Endothelial cell of umbilical vein (primary cell): ENCODE measurements around the gene SLC2A11. TPM values are rescaled to one million over a fixed set of nuclear protein-coding genes. Genes with fewer than 3 reads are reported as not detected.

ENCODE experiments used
- BruUV-seq: library from RNA; stranded (reverse); fragments of 400-500 nt; replicated peaks from 2 replicates; lab custom pipeline; 2021; lab: Mats Ljungman, UMichigan
- CTCF ChIA-PET: fragments of 300-600, 350-600 bp; sonication (Branson Sonifier 250); formaldehyde crosslinking; loops from one replicate; lab custom pipeline; 2021; ENCODE audit warnings: antibody characterized with exemption, inconsistent platforms; lab: Charles Lee
- POLR2A ChIA-PET: fragments of 300-600, 350-600 bp; sonication (Branson Sonifier 250); formaldehyde crosslinking; loops from one replicate; lab custom pipeline; 2021; ENCODE audit warnings: antibody characterized with exemption, inconsistent platforms; lab: Charles Lee
- DNase-seq: peaks from one replicate; pipeline ENCODE4 v3.0.0-alpha.2; 2011; ENCODE audit warnings: low read depth, low spot score
- FAIRE-seq: peaks from 2 replicates; lab custom pipeline; 2011; peaks lifted over from hg19 to GRCh38; lab: Jason Lieb, UNC
- H2AFZ ChIP-seq: 2 replicates; pipeline ENCODE4 v1.6.0; 2012; ENCODE audit warnings: low read depth, low read length, control low read depth, inconsistent platforms
- H3K27ac ChIP-seq: 2 replicates; pipeline ENCODE4 v1.5.1; 2011; ENCODE audit warnings: low read depth, mild to moderate bottlenecking, control low read depth, low read length, moderate library complexity; ENCODE audit not compliant: insufficient read depth
- H3K27me3 ChIP-seq, 2 experiments: 2 replicates each; pipeline versions ENCODE4 v1.6.0 to v1.6.1; 2011; ENCODE audit warnings: low read length in 2 of 2, mixed read lengths in 1 of 2; ENCODE audit not compliant: control insufficient read depth in 2 of 2, insufficient read depth in 2 of 2
- H3K36me3 ChIP-seq, 2 experiments: 2 replicates in 1 of 2; 3 replicates in 1 of 2; pipeline ENCODE4 v1.5.1; 2011; ENCODE audit warnings: low read length in 2 of 2, mild to moderate bottlenecking in 1 of 2, moderate library complexity in 1 of 2; ENCODE audit not compliant: control insufficient read depth in 2 of 2, insufficient read depth in 2 of 2; ENCODE audit errors: extremely low read depth in 1 of 2
- H3K4me1 ChIP-seq: 3 replicates; pipeline ENCODE4 v1.5.1; 2011; ENCODE audit warnings: mild to moderate bottlenecking, low read length; ENCODE audit not compliant: control insufficient read depth, insufficient read depth; ENCODE audit errors: extremely low read depth
- H3K4me2 ChIP-seq: 2 replicates; pipeline ENCODE4 v1.6.1; 2011; ENCODE audit warnings: low read length, control low read depth, mixed read lengths; ENCODE audit not compliant: insufficient read depth
- H3K4me3 ChIP-seq, 3 experiments: fragments of 200-600 bp in 1 of 3; sonication (generic), shearing (Covaris generic) in 1 of 3; replicated peaks in 1 of 3; 2 replicates each; pipeline ENCODE4 v1.5.1; 2011 to 2016; ENCODE audit warnings: control low read depth in 3 of 3, low read length in 3 of 3, mild to moderate bottlenecking in 2 of 3, inconsistent platforms in 1 of 3, low read depth in 1 of 3, moderate library complexity in 1 of 3; ENCODE audit not compliant: insufficient read depth in 1 of 3
- H3K79me2 ChIP-seq: 2 replicates; pipeline ENCODE4 v1.6.0; 2012; ENCODE audit warnings: low read length, inconsistent platforms; ENCODE audit not compliant: control insufficient read depth, insufficient read depth
- H3K9ac ChIP-seq: replicated peaks from 2 replicates; pipeline ENCODE3; 2011; ENCODE audit warnings: low read length, control low read depth; ENCODE audit not compliant: insufficient read depth; ENCODE audit errors: extremely low read depth
- H3K9me1 ChIP-seq: replicated peaks from 3 replicates; pipeline ENCODE4 v1.6.0; 2011; ENCODE audit warnings: mild to moderate bottlenecking, low read length; ENCODE audit not compliant: control insufficient read depth, insufficient read depth; ENCODE audit errors: extremely low read depth
- H3K9me3 ChIP-seq: replicated peaks from 2 replicates; pipeline ENCODE4 v1.5.1; 2012; ENCODE audit warnings: low read length, inconsistent platforms; ENCODE audit not compliant: control insufficient read depth, insufficient read depth
- H4K20me1 ChIP-seq: replicated peaks from 2 replicates; pipeline ENCODE3; 2011; ENCODE audit warnings: mild to moderate bottlenecking, low read length; ENCODE audit not compliant: control insufficient read depth, insufficient read depth; ENCODE audit errors: extremely low read depth
- EZH2 ChIP-seq: IDR thresholded peaks from 2 replicates; pipeline ENCODE4 v1.6.1; 2012; ENCODE audit warnings: borderline replicate concordance, low read depth, mild to moderate bottlenecking, moderate library complexity, low read length, inconsistent platforms; ENCODE audit not compliant: severe bottlenecking
- FOS ChIP-seq: IDR thresholded peaks from 2 replicates; pipeline ENCODE4 v1.6.1; 2011; ENCODE audit warnings: mild to moderate bottlenecking, low read length, moderate library complexity, borderline replicate concordance; ENCODE audit not compliant: insufficient read depth
- GATA2 ChIP-seq: IDR thresholded peaks from 2 replicates; pipeline ENCODE4 v1.7.0; 2011; ENCODE audit warnings: low read depth, mild to moderate bottlenecking, moderate library complexity, mixed read lengths, low read length; ENCODE audit not compliant: insufficient read length, insufficient read depth
- JUN ChIP-seq: IDR thresholded peaks from 2 replicates; pipeline ENCODE4 v1.6.1; 2011; ENCODE audit warnings: borderline replicate concordance, low read depth; ENCODE audit not compliant: insufficient read length, insufficient read depth
- MAX ChIP-seq: IDR thresholded peaks from 2 replicates; pipeline ENCODE4 v1.6.1; 2011; ENCODE audit not compliant: insufficient read depth, insufficient read length
- MYC ChIP-seq: IDR thresholded peaks from one replicate; pipeline ENCODE4 v1.6.1; 2011; ENCODE audit warnings: mild to moderate bottlenecking, low read depth, low read length
- POLR2A ChIP-seq: IDR thresholded peaks from 2 replicates; pipeline ENCODE4 v1.6.1; 2012; ENCODE audit warnings: low read depth, mild to moderate bottlenecking, control low read depth, low read length
- POLR2AphosphoS5 ChIP-seq: IDR thresholded peaks from 2 replicates; pipeline ENCODE4 v1.6.1; 2012; ENCODE audit warnings: low read depth, mild to moderate bottlenecking, control low read depth, low read length, moderate library complexity; ENCODE audit not compliant: insufficient read depth
- dilution Hi-C: fragments of 300-500 bp; cut with MboI; formaldehyde crosslinking; loops from one replicate; pipeline ENCODE4 v1.15.0; 2019; ENCODE audit warnings: low sequenced_read_pairs; ENCODE audit not compliant: extremely low pct_ligation_motif_present
- intact Hi-C: fragments of 100-400 bp; cut with micrococcal nuclease; formaldehyde crosslinking; loops from one replicate; pipeline ENCODE4 v1.10.0; 2022
- polyA plus RNA-seq, 4 experiments: library from polyadenylated mRNA; depleted of rRNA in 3 of 4; stranded (reverse) in 3 of 4; unstranded in 1 of 4; fragments of >200 nt; gene quantifications; 2 replicates each; pipeline versions ENCODE4 v1.2.1 to v1.2.3, GENCODE V29; 2011 to 2012; ENCODE audit warnings: missing spikeins in 1 of 4
- total RNA-seq: library from RNA; stranded (reverse); gene quantifications from 2 replicates; pipeline ENCODE4 v1.2.3, GENCODE V29; 2021
- TF ChIP-seq, protein P1 (sequence below), 2 donors: IDR thresholded peaks; 1 replicate in 1 of 2; 2 replicates in 1 of 2; pipeline ENCODE4 v1.5.1; 2011; ENCODE audit warnings: low read length in 2 of 2, mild to moderate bottlenecking in 2 of 2, moderate library complexity in 2 of 2, control low read depth in 1 of 2, inconsistent platforms in 1 of 2, low read depth in 1 of 2; ENCODE audit not compliant: insufficient read depth in 1 of 2; ENCODE audit errors: extremely low read depth in 1 of 2

SLC2A11 gene
- total and polyA plus RNA-seq, 2 donors (not counting 3 experiments of a cell fraction or from before 2014, with no cell fraction given): 4.2 to 4.6 TPM

DNA sequence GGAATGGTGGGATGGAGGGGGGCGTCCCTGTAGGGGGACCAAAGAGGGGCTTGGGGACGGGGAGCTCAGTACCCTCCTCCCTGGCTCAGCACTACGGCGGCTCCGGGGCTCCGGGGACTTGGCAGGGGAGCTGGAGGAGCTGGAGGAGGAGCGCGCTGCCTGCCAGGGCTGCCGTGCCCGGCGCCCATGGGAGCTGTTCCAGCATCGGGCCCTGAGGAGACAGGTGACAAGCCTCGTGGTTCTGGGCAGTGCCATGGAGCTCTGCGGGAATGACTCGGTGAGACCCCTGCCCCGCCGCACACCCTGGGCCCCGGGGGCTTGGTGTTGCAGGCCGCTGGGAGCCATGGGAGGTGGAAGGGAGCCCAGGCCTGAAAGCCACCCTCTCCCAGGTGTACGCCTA lies 24.7 kb downstream of the SLC2A11 start:
- TF ChIP-seq EZH2 (no peak), FOS (no peak), MYC (no peak), MAX (no peak), GATA2 (no peak), JUN (no peak), POLR2A (no peak), POLR2AphosphoS5 (no peak)
- TF ChIP-seq, protein P1, sequence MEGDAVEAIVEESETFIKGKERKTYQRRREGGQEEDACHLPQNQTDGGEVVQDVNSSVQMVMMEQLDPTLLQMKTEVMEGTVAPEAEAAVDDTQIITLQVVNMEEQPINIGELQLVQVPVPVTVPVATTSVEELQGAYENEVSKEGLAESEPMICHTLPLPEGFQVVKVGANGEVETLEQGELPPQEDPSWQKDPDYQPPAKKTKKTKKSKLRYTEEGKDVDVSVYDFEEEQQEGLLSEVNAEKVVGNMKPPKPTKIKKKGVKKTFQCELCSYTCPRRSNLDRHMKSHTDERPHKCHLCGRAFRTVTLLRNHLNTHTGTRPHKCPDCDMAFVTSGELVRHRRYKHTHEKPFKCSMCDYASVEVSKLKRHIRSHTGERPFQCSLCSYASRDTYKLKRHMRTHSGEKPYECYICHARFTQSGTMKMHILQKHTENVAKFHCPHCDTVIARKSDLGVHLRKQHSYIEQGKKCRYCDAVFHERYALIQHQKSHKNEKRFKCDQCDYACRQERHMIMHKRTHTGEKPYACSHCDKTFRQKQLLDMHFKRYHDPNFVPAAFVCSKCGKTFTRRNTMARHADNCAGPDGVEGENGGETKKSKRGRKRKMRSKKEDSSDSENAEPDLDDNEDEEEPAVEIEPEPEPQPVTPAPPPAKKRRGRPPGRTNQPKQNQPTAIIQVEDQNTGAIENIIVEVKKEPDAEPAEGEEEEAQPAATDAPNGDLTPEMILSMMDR (IDR thresholded peaks at IDR 0.05; ENCODE audit: extremely low read depth in 1 of 2, insufficient read depth in 1 of 2, low read depth in 1 of 2, low read length in 2 of 2): no peak
- Histone ChIP-seq H3K79me2 (no peaks in the 10 kb centered on the region), H3K27me3 (no peaks in the 10 kb centered on the region), H3K4me1 (no peaks in the 10 kb centered on the region), H3K9ac (no peak overlapping the region), H3K4me2 (no peak overlapping the region), H3K9me1 (no peaks in the 10 kb centered on the region), H2AFZ (no peak overlapping the region), H4K20me1 (no peaks in the 10 kb centered on the region), H3K36me3 (no peaks in the 10 kb centered on the region), H3K4me3 (no peak overlapping the region), H3K9me3 (no peaks in the 10 kb centered on the region), H3K27ac (no peak overlapping the region)
- CTCF ChIA-PET: interaction anchor here (1.2 kb wide), 1 partner anchor 12 kb away, joined by 3 read pairs; the partner anchor contains the start of gene MIF
- dilution Hi-C loops (no loop called here), intact Hi-C loops (no loop called here)
- POLR2A ChIA-PET: no interaction called here
- no peak for DNase-seq
- no peak for FAIRE-seq
- no TSS peak for BruUV-seq
